NCI-H2029 (cell line): Measurements from ENCODE around the gene GALR2.
"Not testable (repeated sequence)": the region's sequence is repeated elsewhere in the genome, so short reads cannot be mapped to it uniquely, and the experiment has no call there.

Source experiments
- DNase-seq: peaks from one replicate; lab custom pipeline; 2025; lab: John Stamatoyannopoulos, UW

Gene GALR2, protein sequence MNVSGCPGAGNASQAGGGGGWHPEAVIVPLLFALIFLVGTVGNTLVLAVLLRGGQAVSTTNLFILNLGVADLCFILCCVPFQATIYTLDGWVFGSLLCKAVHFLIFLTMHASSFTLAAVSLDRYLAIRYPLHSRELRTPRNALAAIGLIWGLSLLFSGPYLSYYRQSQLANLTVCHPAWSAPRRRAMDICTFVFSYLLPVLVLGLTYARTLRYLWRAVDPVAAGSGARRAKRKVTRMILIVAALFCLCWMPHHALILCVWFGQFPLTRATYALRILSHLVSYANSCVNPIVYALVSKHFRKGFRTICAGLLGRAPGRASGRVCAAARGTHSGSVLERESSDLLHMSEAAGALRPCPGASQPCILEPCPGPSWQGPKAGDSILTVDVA

DNA sequence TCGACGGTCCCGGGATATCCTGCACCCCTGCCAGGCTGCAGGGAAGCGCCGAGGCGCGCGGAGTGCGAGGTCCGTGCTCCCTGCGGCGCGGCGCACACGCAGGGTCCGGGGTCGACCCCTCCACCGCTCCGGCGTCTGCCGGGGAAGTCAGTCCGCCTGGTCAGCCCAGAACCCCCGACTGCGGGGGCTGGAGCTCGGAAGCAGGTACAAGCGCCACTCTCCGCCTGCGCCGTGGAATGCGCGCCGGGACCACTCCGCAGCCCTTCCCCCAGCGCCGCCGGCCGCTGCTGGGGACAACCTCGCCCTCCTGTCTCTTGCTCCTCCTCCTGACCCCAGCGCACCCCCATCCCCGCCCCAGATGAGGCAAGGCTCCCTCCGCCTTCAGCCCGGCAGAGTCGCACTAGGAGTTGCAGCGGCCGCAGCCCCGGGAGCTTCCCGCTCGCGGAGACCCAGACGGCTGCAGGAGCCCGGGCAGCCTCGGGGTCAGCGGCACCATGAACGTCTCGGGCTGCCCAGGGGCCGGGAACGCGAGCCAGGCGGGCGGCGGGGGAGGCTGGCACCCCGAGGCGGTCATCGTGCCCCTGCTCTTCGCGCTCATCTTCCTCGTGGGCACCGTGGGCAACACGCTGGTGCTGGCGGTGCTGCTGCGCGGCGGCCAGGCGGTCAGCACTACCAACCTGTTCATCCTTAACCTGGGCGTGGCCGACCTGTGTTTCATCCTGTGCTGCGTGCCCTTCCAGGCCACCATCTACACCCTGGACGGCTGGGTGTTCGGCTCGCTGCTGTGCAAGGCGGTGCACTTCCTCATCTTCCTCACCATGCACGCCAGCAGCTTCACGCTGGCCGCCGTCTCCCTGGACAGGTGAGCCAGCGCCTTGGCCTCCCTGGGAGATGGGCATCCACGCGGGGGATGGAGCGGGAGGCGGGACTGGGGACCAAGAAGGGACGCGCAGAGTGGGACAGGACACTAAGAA, at the start of gene GALR2:
GALR2 (plus strand) TSS at position 392 of the 974 bp plus-strand sequence; CDS start at position 495, 103 bp downstream.
- no peak for DNase-seq

DNA sequence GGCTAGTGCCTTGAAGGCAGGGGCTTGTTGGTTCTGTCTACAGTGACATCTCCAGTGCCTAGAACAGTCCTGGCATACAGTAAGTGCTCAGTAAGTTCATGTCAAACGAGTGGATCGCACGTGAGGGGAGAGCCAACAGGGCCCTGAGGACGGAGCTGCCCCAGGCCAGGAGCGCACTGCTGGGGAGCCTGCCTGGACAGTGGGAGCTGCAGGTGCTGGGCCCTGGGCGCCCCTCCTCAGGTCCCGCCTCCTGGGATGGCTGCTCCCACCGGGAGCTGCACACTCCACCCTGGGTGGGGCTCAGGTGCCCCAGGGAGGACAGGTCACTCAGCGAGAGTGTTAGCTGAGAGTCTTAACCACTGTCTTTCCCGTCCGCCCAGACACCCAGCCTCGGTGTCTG, 49.3 kb upstream of the GALR2 start:
- no peak for DNase-seq

- DNase-seq: no peak
Observed at GRCh38 chr17:76026714-76027158, 47.8 kb upstream of the GALR2 start.

GRCh38 chr17:76027159-76027839, 47.3 kb upstream of the GALR2 start, which contains the start of gene EVPL:
TSS of gene EVPL (minus strand) at chr17:76027306. CDS start at chr17:76027198, 108 bp downstream.
- DNase-seq: no peak

DNA sequence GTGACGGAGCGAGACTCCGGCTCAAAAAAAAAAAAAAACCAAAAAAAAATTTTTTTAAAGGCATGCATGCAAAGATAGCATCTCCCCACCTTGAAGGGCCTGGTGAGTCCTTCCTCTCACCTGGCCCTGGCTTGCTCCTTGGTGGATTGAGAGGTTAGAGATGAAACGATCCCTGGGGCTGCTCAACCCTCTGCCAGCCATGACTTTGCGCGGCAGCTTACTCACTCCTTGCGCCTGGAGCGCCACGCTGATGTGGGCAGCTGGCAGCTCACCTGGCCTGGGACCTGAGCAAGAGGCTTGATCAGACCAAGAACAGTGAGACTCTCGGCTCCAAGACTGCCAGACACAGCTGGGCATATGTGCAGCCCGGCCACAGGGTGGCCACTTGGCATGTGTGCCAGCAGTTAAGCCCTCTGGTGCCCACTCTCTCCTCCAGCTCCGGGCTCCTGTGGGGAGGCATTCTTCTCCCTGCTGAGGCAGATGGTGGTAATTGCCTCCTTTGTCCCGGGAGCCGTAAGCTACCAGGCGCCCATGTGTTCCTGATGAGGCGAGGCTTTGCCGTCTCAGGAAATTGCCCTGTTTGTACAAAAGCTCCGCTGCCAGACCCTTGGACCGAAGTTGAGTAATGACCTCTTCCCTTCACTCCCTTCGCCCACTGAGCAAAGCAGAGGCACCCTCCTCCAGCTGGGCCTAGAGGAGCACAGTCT, 42.4 kb upstream of the GALR2 start:
- DNase-seq: no peak

DNA sequence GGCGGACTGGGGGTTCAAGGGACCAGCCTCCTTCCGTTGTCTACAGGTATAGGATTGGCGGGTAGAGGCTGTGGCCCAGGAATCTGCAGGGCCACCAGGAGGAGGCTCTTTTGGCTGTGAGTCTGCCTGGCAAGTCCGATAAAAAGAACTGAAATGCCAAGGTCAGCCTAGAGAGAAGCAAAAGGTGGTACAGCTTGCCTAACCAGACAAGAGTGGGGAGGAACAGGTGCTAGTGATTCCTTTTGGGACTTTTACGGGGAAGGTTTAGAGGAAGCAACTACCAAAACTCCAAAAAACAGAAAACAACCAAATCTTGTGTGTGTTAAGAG, 41.8 kb upstream of the GALR2 start:
- DNase-seq: no peak

- no peak for DNase-seq
Observed at GRCh38 chr17:76033139-76033538, 41.4 kb upstream of the GALR2 start.

DNA sequence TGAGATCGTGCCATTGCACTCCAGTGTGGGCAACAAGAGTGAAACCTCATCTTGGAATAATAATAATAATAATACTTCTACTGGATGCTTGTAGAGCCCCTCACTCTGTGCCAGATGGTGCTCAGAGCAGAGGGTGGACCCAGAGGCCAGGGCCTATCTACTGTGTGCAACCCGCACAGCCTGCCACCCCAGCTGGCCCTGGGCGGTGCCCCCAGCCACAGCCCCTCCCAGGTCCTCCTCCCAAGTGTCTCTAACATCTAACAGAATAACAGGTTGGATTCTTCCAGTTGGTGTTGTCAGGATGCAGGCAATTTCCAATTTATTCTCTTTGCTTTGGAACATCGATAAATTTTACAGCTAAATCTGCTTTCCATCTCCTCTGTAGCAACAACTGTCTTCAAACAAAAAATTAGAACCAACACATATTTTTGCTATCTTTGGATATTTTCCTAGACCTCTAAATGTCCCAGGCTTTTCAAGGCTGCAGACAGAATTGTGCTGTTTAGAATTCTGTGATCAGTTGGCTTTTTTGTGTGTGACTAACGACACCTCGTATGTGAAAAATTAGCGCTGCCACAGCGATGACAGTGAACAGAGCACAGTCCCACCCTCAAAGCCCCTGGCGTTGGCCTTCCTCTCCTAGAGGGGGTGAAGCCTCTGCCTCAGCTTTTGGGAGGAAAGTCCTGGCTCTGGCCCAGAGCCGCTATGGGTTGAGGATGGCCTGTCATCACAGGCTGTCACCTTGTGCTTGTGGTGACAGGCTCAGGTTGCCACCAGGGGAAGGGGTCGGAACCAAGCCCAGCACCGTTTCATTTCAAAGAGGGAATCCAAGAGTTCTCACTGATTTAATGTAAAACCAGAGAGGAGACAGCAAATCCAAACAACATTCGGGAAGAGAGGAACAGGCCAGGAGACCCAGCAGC, 39.9 kb upstream of the GALR2 start:
- no peak for DNase-seq

DNA sequence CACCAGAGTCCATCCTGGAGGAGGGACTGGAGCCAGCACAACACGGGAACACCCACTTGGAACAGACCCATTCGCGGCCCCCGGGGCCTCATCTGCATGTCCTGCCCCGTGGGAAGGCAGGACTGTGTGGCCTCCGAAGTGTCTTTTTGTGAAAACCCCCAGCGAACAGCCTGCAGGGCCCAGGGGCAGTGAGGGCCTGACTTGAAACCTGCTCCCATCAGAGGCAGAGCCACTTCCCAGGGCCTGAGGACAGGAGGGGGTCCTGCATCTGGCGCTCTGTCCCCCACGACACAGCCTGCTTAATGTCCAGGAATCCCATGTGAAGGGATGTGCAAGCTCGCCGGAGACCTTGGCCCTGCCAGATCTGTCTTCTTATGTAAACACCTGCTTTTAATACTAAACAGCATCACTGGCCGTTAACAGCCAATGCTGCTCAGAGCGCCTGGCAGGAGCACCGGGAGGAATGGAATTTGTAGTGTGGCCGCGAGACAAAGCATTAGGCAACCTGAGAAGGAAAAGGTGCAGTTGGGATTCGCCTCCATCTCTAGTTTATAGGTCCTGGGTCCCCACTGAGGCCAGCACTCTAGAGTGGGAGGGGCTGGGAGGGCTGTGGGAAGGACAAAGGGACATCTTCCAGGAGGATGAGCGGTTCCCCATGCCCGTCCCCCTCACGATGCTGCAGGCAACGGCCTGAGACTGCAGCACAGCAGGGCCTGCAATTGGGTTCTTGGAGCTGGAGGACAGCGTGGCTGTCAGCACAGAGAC, 37.9 kb upstream of the GALR2 start:
- DNase-seq: no peak

GRCh38 chr17:76038050-76038449, 36.5 kb upstream of the GALR2 start:
- no peak for DNase-seq

- no peak for DNase-seq
Observed at GRCh38 chr17:76039121-76039520, 35.5 kb upstream of the GALR2 start.

DNA sequence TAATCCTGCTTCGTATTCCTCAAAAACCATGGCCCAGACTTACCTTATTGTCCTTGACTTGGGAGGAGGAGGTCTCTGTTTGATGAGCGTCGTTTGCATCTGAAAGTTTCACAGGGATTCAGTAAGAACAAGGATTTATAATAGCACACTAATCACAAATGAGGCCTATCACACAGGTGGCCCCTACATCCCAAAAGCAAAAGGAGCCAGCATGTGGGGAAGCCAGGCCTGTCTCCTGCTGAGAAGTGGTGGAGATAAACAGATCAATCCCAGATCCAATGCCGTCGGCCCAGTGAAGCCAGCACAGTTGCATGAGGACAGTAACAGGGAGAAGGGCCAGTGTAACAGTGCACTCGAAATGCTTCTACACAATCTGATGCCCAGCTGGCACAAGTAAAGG, 34.2 kb upstream of the GALR2 start:
- no peak for DNase-seq

DNA sequence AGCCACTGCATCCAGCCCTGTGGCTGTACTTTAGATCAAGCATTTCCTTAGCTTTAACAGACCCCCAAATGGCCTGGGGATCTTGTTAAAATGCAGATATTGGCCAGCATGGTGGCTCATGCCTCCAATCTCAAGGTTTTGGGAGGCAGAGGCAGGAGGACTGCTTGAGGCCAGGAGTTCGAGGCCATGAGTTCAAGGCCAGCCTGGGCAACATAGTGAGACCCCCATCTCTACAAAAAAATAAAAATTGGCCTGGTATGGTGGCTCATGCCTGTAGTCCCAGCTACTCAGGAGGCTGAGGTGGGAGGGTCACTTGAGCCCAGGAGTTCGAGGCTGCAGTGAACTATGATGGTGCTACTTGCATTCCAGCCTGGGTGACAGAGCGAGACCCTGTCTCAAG, 31.7 kb upstream of the GALR2 start:
- not testable (repeated sequence) for DNase-seq

- not testable (repeated sequence) for DNase-seq
Observed at GRCh38 chr17:76044475-76045007, 30.0 kb upstream of the GALR2 start.

GRCh38 chr17:76046064-76046463, 28.5 kb upstream of the GALR2 start:
- DNase-seq: no peak

DNA sequence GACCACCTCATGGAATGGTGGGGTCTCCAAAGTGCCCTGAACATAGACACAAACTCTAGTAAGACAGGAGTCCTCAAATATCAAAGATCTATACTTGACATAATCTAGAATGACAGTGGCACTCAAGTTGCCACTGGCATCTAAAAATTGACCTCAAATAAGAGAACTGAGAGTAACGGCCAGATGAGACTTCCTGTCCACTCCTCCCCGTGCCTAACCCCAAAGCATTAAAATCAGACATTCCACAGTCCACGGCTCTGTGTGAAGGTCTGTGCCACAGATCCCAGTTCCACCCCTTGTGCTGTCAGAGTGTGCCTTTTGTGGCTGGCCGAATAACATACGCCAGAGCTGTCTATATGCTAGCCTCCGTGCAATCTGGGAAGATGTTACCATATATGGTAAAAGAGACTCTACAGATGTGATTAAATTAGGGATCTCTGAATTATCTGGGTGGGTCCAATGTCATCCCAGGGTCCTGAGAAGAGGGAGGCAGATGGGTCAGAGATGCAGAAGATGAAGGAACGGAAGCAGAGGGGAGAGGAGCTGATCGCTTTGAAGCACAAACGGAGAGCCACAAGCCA, 26.5 kb upstream of the GALR2 start:
- no peak for DNase-seq

DNA sequence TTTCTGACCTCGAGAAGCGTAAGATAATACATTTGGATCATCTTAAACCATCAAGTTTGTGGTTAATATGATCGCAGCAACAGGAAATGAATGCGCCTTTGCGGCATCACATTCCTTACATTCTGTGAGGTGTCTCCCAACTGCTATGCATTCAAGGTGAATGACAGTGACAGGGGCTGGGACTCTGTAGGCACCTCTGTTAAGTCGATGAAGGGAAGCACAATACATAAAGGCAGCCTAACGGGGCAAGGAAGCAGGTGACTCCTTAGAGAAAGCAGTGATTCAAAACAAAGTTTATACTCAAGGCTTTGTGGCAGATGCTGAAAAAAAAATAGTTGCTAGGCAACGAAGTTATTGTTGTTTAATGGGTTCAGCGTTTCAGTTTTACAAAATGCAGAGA, 25.9 kb upstream of the GALR2 start:
- no peak for DNase-seq

GRCh38 chr17:76049239-76049638, 25.3 kb upstream of the GALR2 start:
- DNase-seq: no peak
